A549 (cell line): ENCODE results near the gene KRT33A. TPM values are rescaled to one million over a fixed set of nuclear protein-coding genes. Genes with fewer than 3 reads are reported as not detected.

Source experiments
- ATAC-seq, 2 experiments: fragments of 200-7000 bp in 1 of 2; fragments of >200 bp in 1 of 2; cut with Nextera tagmentation in 1 of 2; cut with Tn5 transposase in 1 of 2; 3 replicates each; pipeline versions ENCODE4 v1.8.0 to v1.9.1; 2018 to 2020; ENCODE audit warnings: mild to moderate bottlenecking in 1 of 2, moderate library complexity in 1 of 2
- CTCF ChIA-PET: fragments of 300-600 bp; sonication (Branson Sonifier 250); formaldehyde crosslinking; extraction: SDS; loops from one replicate; lab custom pipeline; 2021; ENCODE audit warnings: antibody characterized with exemption, inconsistent platforms; lab: Yijun Ruan, JAX
- POLR2A ChIA-PET: fragments of 350-600 bp; formaldehyde crosslinking; extraction: SDS; loops from one replicate; lab custom pipeline; 2021; ENCODE audit warnings: antibody characterized with exemption, inconsistent platforms; lab: Yijun Ruan, JAX
- DNase-seq, 2 experiments: peaks; one replicate each; pipeline versions ENCODE4 v3.0.0 to v3.0.0-alpha.2; 2011 to 2016; ENCODE audit warnings: low read depth in 1 of 2, low spot score in 1 of 2
- FAIRE-seq: peaks from 2 replicates; lab custom pipeline; 2011; peaks lifted over from hg19 to GRCh38; lab: Jason Lieb, UNC
- H3K27ac ChIP-seq, 2 experiments: fragments of >200 bp; sonication (Bioruptor Twin); formaldehyde crosslinking; 3 replicates each; pipeline ENCODE4 v1.5.1; 2016 to 2017
- H3K4me1 ChIP-seq: fragments of >200 bp; sonication (Bioruptor Twin); formaldehyde crosslinking; 3 replicates; pipeline ENCODE4 v1.6.1; 2016
- H3K4me2 ChIP-seq: fragments of >200 bp; sonication (Bioruptor Twin); formaldehyde crosslinking; 3 replicates; pipeline ENCODE4 v1.6.1; 2016
- H3K4me3 ChIP-seq: fragments of >200 bp; sonication (Bioruptor Twin); formaldehyde crosslinking; 3 replicates; pipeline ENCODE4 v1.5.1; 2016
- H3K9me3 ChIP-seq: fragments of >200 bp; sonication (Bioruptor Twin); formaldehyde crosslinking; 3 replicates; pipeline ENCODE4 v1.6.1; 2016
- CBX8 ChIP-seq: fragments of 200-600 bp; sonication (generic); IDR thresholded peaks from 2 replicates; pipeline ENCODE4 v1.6.1; 2016
- CHD4 ChIP-seq: fragments of 200-600 bp; sonication (generic); IDR thresholded peaks from 2 replicates; pipeline ENCODE4 v1.6.1; 2016; ENCODE audit warnings: antibody characterized with exemption, mild to moderate bottlenecking, borderline replicate concordance
- E2F6 ChIP-seq: IDR thresholded peaks from 2 replicates; pipeline ENCODE4 v1.6.1; 2012; ENCODE audit warnings: low read depth, borderline replicate concordance
- EHF ChIP-seq: fragments of 250-450 bp; sonication (Bioruptor Pico); IDR thresholded peaks from 2 replicates; pipeline ENCODE4 v1.5.0; 2020; ENCODE audit warnings: mild to moderate bottlenecking
- HEYL ChIP-seq: fragments of 250-450 bp; sonication (Bioruptor Pico); IDR thresholded peaks from 2 replicates; pipeline ENCODE4 v1.8.0; 2021; ENCODE audit warnings: mild to moderate bottlenecking, moderate library complexity
- HOXB13 ChIP-seq: fragments of 250-450 bp; sonication (Bioruptor Pico); IDR thresholded peaks from 2 replicates; pipeline ENCODE4 v1.5.0; 2020; ENCODE audit warnings: low read depth, mild to moderate bottlenecking, moderate library complexity
- JUN ChIP-seq, 2 experiments: fragments of >200 bp; sonication (Bioruptor Twin); formaldehyde crosslinking; IDR thresholded peaks; 2 replicates in 1 of 2; 3 replicates in 1 of 2; pipeline ENCODE4 v1.6.1; 2016 to 2017
- MAFK ChIP-seq: fragments of 450-650 bp; IDR thresholded peaks from 2 replicates; pipeline ENCODE4 v1.6.1; 2014; ENCODE audit not compliant: partially characterized antibody
- NPAS2 ChIP-seq: fragments of 250-450 bp; sonication (Bioruptor Pico); IDR thresholded peaks from 2 replicates; pipeline ENCODE4 v1.8.0; 2022; ENCODE audit warnings: mild to moderate bottlenecking, moderate library complexity, borderline replicate concordance
- PBX3 ChIP-seq: IDR thresholded peaks from 2 replicates; pipeline ENCODE4 v1.6.1; 2012
- PHF8 ChIP-seq: fragments of 200-600 bp; sonication (generic); IDR thresholded peaks from 2 replicates; pipeline ENCODE4 v1.6.1; 2016; ENCODE audit warnings: low read depth, mild to moderate bottlenecking, antibody characterized with exemption, moderate library complexity, borderline replicate concordance
- RARB ChIP-seq: fragments of 250-450 bp; sonication (Bioruptor Pico); IDR thresholded peaks from 2 replicates; pipeline ENCODE4 v1.8.0; 2021; ENCODE audit warnings: mild to moderate bottlenecking, moderate library complexity
- SREBF2 ChIP-seq: fragments of 450-650 bp; IDR thresholded peaks from 2 replicates; pipeline ENCODE4 v1.6.1; 2014; ENCODE audit warnings: mild to moderate bottlenecking, moderate library complexity
- ZC3H11A ChIP-seq: fragments of 450-650 bp; IDR thresholded peaks from 2 replicates; pipeline ENCODE4 v1.6.1; 2014; ENCODE audit warnings: antibody characterized with exemption, mild to moderate bottlenecking
- ZNF302 ChIP-seq: fragments of 250-450 bp; sonication (Bioruptor Pico); IDR thresholded peaks from 2 replicates; pipeline ENCODE4 v1.9.0; 2021; ENCODE audit warnings: inconsistent platforms, mild to moderate bottlenecking, moderate library complexity
- ZSCAN20 ChIP-seq: fragments of 250-450 bp; sonication (Bioruptor Pico); IDR thresholded peaks from 2 replicates; pipeline ENCODE4 v1.8.0; 2022; ENCODE audit warnings: mild to moderate bottlenecking, moderate library complexity
- WGBS: methylation state at CpG from one replicate; pipeline ENCODE4 v1.1.6; 2017; ENCODE audit errors: missing lambda C conversion rate; 5-methylcytosine and 5-hydroxymethylcytosine counted together
- polyA plus RNA-seq, 4 experiments: library from polyadenylated mRNA; depleted of rRNA in 3 of 4; stranded (reverse); fragments of >200 nt; fragmentation: RNase III in 1 of 4; extraction: RNeasy Plus Mini Kit Qiagen cat#74134 plus additional on column Dnase treatment in 1 of 4; gene quantifications; 2 replicates in 3 of 4; 3 replicates in 1 of 4; pipeline ENCODE4 v1.2.3, GENCODE V29; 2011 to 2017
- TF ChIP-seq, protein P1 (sequence below): fragments of >200 bp; sonication (Bioruptor Twin); formaldehyde crosslinking; IDR thresholded peaks from 2 replicates; pipeline ENCODE4 v1.6.1; 2016
- TF ChIP-seq, protein P2 (sequence below): fragments of 200-600 bp; sonication (generic); IDR thresholded peaks from 2 replicates; pipeline ENCODE4 v1.6.1; 2016; ENCODE audit warnings: antibody characterized with exemption, mild to moderate bottlenecking, moderate library complexity
- TF ChIP-seq, protein P3 (sequence below): IDR thresholded peaks from 2 replicates; pipeline ENCODE4 v1.6.1; 2012
- TF ChIP-seq, protein P4 (sequence below): fragments of 450-650 bp; IDR thresholded peaks from 2 replicates; pipeline ENCODE4 v1.6.1; 2014; ENCODE audit warnings: antibody characterized with exemption

Gene KRT33A
- polyA plus RNA-seq, 2 of the 4 experiments (the other 2 are of a cell fraction): not detected

DNA sequence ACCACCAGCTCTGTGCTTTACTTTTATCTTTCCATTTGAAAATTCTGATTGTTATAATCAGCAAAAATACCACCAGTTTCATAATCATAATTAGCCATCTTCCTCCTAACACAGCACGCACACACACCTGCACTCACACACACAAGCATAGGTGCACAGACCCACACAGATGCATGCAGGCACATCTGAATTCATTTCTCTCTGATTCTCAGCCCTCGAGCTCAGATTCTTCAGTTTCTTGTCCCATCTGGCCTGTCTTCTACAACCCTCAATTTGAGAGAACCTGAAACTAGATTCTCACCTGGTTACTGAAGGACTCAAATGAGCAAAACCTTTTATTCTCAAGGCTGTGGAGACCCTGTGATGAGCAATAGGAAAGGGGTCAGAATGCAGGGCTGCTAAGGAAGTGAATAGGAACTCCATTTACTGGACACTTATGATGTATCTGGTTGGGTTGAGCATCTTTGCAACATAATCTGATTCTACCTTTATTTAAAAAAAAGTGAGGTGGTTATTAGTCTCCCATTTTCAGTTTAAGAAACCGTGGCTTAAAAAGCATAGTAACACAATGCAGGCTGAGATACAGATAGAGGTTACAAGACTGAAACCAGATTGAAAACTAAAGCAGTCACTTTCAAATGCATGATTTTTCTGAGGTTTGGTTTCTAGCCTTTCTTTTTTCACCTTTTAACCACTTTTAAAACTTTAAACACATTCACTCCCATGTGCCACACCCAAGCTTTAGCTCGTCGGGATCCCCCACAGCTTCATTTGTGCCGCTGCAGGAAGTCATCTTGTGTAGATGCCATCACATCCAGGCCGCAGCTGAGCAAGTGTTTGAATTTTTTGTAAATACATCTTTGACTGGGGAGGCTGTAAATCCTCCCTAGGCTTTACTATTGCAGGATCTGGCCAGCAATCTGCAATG, 9.4 kb downstream of the KRT33A start:
- Histone ChIP-seq H3K4me3 (no peak overlapping the region), H3K4me2 (no peak overlapping the region), H3K27ac (no peak overlapping the region), H3K9me3 (no peaks in the 10 kb centered on the region), H3K4me1 (no peaks in the 10 kb centered on the region)
- TF ChIP-seq E2F6: no peak
- TF ChIP-seq, protein P1, sequence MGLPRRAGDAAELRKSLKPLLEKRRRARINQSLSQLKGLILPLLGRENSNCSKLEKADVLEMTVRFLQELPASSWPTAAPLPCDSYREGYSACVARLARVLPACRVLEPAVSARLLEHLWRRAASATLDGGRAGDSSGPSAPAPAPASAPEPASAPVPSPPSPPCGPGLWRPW: no peak
- TF ChIP-seq MAFK: no peak
- no peak for TF ChIP-seq ZC3H11A
- TF ChIP-seq HEYL (CRISPR knock-in tag): no peak
- TF ChIP-seq, protein P2, sequence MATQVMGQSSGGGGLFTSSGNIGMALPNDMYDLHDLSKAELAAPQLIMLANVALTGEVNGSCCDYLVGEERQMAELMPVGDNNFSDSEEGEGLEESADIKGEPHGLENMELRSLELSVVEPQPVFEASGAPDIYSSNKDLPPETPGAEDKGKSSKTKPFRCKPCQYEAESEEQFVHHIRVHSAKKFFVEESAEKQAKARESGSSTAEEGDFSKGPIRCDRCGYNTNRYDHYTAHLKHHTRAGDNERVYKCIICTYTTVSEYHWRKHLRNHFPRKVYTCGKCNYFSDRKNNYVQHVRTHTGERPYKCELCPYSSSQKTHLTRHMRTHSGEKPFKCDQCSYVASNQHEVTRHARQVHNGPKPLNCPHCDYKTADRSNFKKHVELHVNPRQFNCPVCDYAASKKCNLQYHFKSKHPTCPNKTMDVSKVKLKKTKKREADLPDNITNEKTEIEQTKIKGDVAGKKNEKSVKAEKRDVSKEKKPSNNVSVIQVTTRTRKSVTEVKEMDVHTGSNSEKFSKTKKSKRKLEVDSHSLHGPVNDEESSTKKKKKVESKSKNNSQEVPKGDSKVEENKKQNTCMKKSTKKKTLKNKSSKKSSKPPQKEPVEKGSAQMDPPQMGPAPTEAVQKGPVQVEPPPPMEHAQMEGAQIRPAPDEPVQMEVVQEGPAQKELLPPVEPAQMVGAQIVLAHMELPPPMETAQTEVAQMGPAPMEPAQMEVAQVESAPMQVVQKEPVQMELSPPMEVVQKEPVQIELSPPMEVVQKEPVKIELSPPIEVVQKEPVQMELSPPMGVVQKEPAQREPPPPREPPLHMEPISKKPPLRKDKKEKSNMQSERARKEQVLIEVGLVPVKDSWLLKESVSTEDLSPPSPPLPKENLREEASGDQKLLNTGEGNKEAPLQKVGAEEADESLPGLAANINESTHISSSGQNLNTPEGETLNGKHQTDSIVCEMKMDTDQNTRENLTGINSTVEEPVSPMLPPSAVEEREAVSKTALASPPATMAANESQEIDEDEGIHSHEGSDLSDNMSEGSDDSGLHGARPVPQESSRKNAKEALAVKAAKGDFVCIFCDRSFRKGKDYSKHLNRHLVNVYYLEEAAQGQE: no peak
- TF ChIP-seq CHD4: no peak
- TF ChIP-seq HOXB13 (CRISPR knock-in tag): no peak
- no peak for TF ChIP-seq RARB (CRISPR knock-in tag)
- TF ChIP-seq PBX3: no peak
- TF ChIP-seq, protein P3, sequence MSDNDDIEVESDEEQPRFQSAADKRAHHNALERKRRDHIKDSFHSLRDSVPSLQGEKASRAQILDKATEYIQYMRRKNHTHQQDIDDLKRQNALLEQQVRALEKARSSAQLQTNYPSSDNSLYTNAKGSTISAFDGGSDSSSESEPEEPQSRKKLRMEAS: no peak
- no peak for TF ChIP-seq EHF (CRISPR knock-in tag)
- no peak for TF ChIP-seq NPAS2 (CRISPR knock-in tag)
- TF ChIP-seq SREBF2: no peak
- TF ChIP-seq ZNF302 (CRISPR knock-in tag): no peak
- TF ChIP-seq JUN (IDR thresholded peaks at IDR 0.05): no peak
- TF ChIP-seq, protein P4, sequence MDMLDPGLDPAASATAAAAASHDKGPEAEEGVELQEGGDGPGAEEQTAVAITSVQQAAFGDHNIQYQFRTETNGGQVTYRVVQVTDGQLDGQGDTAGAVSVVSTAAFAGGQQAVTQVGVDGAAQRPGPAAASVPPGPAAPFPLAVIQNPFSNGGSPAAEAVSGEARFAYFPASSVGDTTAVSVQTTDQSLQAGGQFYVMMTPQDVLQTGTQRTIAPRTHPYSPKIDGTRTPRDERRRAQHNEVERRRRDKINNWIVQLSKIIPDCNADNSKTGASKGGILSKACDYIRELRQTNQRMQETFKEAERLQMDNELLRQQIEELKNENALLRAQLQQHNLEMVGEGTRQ: no peak
- no peak for TF ChIP-seq CBX8
- no peak for TF ChIP-seq ZSCAN20
- TF ChIP-seq PHF8: no peak
- DNase-seq (no peak), ATAC-seq (no peak), FAIRE-seq (peak; percentile 76)
- POLR2A ChIA-PET: no interaction called here
- 65% methylated on average over 7 of the region's 7 CpGs for WGBS
- CTCF ChIA-PET: interaction anchor here (0.6 to 3.1 kb wide), 6 partner anchors 8 to 329 kb away, joined by 3 to 10 read pairs (median 4); partner anchors contain the start of gene KRT33A
